MCF 10A (cell line): ENCODE results near the gene GCSAM. TPM values are rescaled to one million over a fixed set of nuclear protein-coding genes. Genes with fewer than 3 reads are reported as not detected.

ENCODE experiments used
- BruUV-seq: library from RNA; stranded (reverse); fragments of 400-500 nt; replicated peaks from 2 replicates; lab custom pipeline; 2021; lab: Mats Ljungman, UMichigan
- CTCF ChIA-PET: fragments of 300-600 bp; sonication (Branson Sonifier 250); formaldehyde crosslinking; extraction: SDS; loops from one replicate; lab custom pipeline; 2021; ENCODE audit warnings: antibody characterized with exemption, inconsistent platforms; lab: Yijun Ruan, JAX
- POLR2A ChIA-PET: fragments of 300-600, 350-650 bp; sonication (Branson Sonifier 250); formaldehyde crosslinking; extraction: SDS; loops from one replicate; lab custom pipeline; 2020; ENCODE audit warnings: antibody characterized with exemption, inconsistent platforms; lab: Yijun Ruan, JAX
- DNase-seq: peaks from one replicate; pipeline ENCODE4 v3.0.0-alpha.2; 2018; ENCODE audit not compliant: unreplicated experiment
- H3K27ac Mint-ChIP-seq: one replicate; pipeline ENCODE4 v1.8.0; 2022; ENCODE audit warnings: mild to moderate bottlenecking, low read depth, mixed read lengths; ENCODE audit not compliant: unreplicated experiment
- H3K27me3 Mint-ChIP-seq: one replicate; pipeline ENCODE4 v1.8.0; 2022; ENCODE audit warnings: mixed read lengths; ENCODE audit not compliant: insufficient read depth, unreplicated experiment
- H3K36me3 Mint-ChIP-seq: one replicate; pipeline ENCODE4 v1.8.0; 2022; ENCODE audit warnings: mild to moderate bottlenecking, moderate library complexity, mixed read lengths; ENCODE audit not compliant: insufficient read depth, unreplicated experiment
- H3K4me1 Mint-ChIP-seq: one replicate; pipeline ENCODE4 v1.8.0; 2022; ENCODE audit warnings: mixed read lengths; ENCODE audit not compliant: insufficient read depth, unreplicated experiment
- H3K4me3 Mint-ChIP-seq: one replicate; pipeline ENCODE4 v1.8.0; 2022; ENCODE audit warnings: mild to moderate bottlenecking, moderate library complexity, mixed read lengths; ENCODE audit not compliant: unreplicated experiment
- H3K9me3 Mint-ChIP-seq: one replicate; pipeline ENCODE4 v1.8.0; 2022; ENCODE audit warnings: mixed read lengths; ENCODE audit not compliant: unreplicated experiment
- CTCF ChIP-seq: fragments of 200-600 bp; IDR thresholded peaks from one replicate; pipeline ENCODE4 v1.8.0; 2022; ENCODE audit warnings: antibody characterized with exemption, mild to moderate bottlenecking; ENCODE audit not compliant: unreplicated experiment
- intact Hi-C: fragments of 100-400 bp; cut with micrococcal nuclease; formaldehyde crosslinking; loops from 2 replicates; pipeline ENCODE4 v1.14.1; 2022
- total RNA-seq: library from RNA; stranded (reverse); gene quantifications from 2 replicates; pipeline ENCODE4 v1.2.3, GENCODE V29; 2022

Gene GCSAM
- total RNA-seq, 1 experiment from 2014 or later = 0.63 TPM

GRCh38 chr3:112101916-112102315, 31.1 kb downstream of the GCSAM start:
- intact Hi-C loops = no loop called here
- Mint-ChIP-seq H3K4me3 (no peak overlapping the region), H3K9me3 (no peaks in the 10 kb centered on the region), H3K27ac (no peak overlapping the region), H3K4me1 (peaks cover 32% of the 10 kb centered on the region), H3K27me3 (no peaks in the 10 kb centered on the region), H3K36me3 (peaks cover 30% of the 10 kb centered on the region)
- no peak for TF ChIP-seq CTCF
- CTCF ChIA-PET = interaction anchor here (0.8 to 2.8 kb wide), 2 partner anchors 9 to 113 kb away, joined by 5 to 13 read pairs; no protein-coding TSS in a partner anchor
- BruUV-seq = no TSS peak
- POLR2A ChIA-PET = interaction anchor here (0.6 to 1.5 kb wide), 2 partner anchors 112 to 123 kb away, joined by 3 to 5 read pairs; partner anchors contain the start of gene ABHD10
- peak; percentile 49 for DNase-seq

- no peaks in the 10 kb centered on the region for H3K27me3 Mint-ChIP-seq
- DNase-seq = peak; percentile 99
- ChIA-PET CTCF (interaction anchor here (0.9 to 2.5 kb wide), 4 partner anchors 14 to 427 kb away, joined by 4 to 19 read pairs (median 4); no protein-coding TSS in a partner anchor), POLR2A (interaction anchor here (0.6 to 1.7 kb wide), 10 partner anchors 9 to 919 kb away, joined by 3 to 10 read pairs (median 4); partner anchors contain the start of genes ATG3, C3orf52, GCSAM and SLC35A5)
- no TSS peak for BruUV-seq
- peaks cover 42% of the 10 kb centered on the region for H3K4me1 Mint-ChIP-seq
- TF ChIP-seq CTCF = no peak
- intact Hi-C loops = no loop called here
- H3K9me3 Mint-ChIP-seq = no peaks in the 10 kb centered on the region
- peak overlapping the region; percentile 24 for H3K4me3 Mint-ChIP-seq
- H3K27ac Mint-ChIP-seq = peak overlapping the region; percentile 88
- H3K36me3 Mint-ChIP-seq = peaks cover 16% of the 10 kb centered on the region
These were observed 35.7 kb downstream of the GCSAM start for GRCh38 chr3:112097378-112097777.

GRCh38 chr3:112096176-112096575, 36.9 kb downstream of the GCSAM start:
- ChIA-PET POLR2A (interaction anchor here (0.8 kb wide), 1 partner anchor 8 kb away, joined by 3 read pairs; no protein-coding TSS in a partner anchor), CTCF (no interaction called here)
- no peak overlapping the region for H3K4me3 Mint-ChIP-seq
- peak overlapping the region; percentile 88 for H3K27ac Mint-ChIP-seq
- no peaks in the 10 kb centered on the region for H3K27me3 Mint-ChIP-seq
- BruUV-seq = no TSS peak
- peaks cover 20% of the 10 kb centered on the region for H3K36me3 Mint-ChIP-seq
- DNase-seq = no peak
- intact Hi-C loops = no loop called here
- peaks cover 30% of the 10 kb centered on the region for H3K4me1 Mint-ChIP-seq
- H3K9me3 Mint-ChIP-seq = no peaks in the 10 kb centered on the region
- TF ChIP-seq CTCF = no peak

- TF ChIP-seq CTCF = no peak
- Mint-ChIP-seq H3K36me3 (peaks cover 20% of the 10 kb centered on the region), H3K27ac (no peak overlapping the region), H3K4me3 (no peak overlapping the region), H3K9me3 (no peaks in the 10 kb centered on the region), H3K4me1 (peaks cover 29% of the 10 kb centered on the region), H3K27me3 (no peaks in the 10 kb centered on the region)
- no peak for DNase-seq
- CTCF ChIA-PET = interaction anchor here (0.8 kb wide), 1 partner anchor 10 kb away, joined by 3 read pairs; no protein-coding TSS in a partner anchor
- no TSS peak for BruUV-seq
- intact Hi-C loops = no loop called here
- POLR2A ChIA-PET = no interaction called here
These were observed 37.3 kb downstream of the GCSAM start for GRCh38 chr3:112095731-112096130.
